Measurements from ENCODE around the gene ALDOC. TPM values are rescaled to one million over a fixed set of nuclear protein-coding genes. Genes with fewer than 3 reads are reported as not detected.

The ALDOC gene
- total RNA-seq, 1 donor from 2014 or later, result 38.6 TPM

GRCh38 chr17:28527859-28528258 lies 48.8 kb downstream of the ALDOC start:
- H3K4me2 ChIP-seq, result no peak overlapping the region
- Mint-ChIP-seq H3K36me3 (no peaks in the 10 kb centered on the region), H3K4me1 (peaks cover 40% of the 10 kb centered on the region), H3K27me3 (ENCODE audit: insufficient read depth, low read depth) (peaks cover 10% of the 10 kb centered on the region), H3K27ac (no peak overlapping the region), H3K4me3 (no peak overlapping the region), H3K9me3 (no peaks in the 10 kb centered on the region)
- H3K9ac ChIP-seq, result no peak overlapping the region
- H3K79me2 ChIP-seq (ENCODE audit: low read depth), result no peaks in the 10 kb centered on the region
- no peak for DNase-seq (ENCODE audit: low spot score)
- H3K27ac ChIP-seq, result no peak overlapping the region
- TF ChIP-seq EZH2phosphoT487 (IDR thresholded peaks at IDR 0.05), result no peak
- TF ChIP-seq EZH2 (IDR thresholded peaks at IDR 0.05), result no peak
- TF ChIP-seq CTCF (IDR thresholded peaks at IDR 0.05), result no peak
- no peaks in the 10 kb centered on the region for H4K20me1 ChIP-seq (ENCODE audit: low read depth)
- H3K36me3 ChIP-seq, result no peaks in the 10 kb centered on the region
- H3F3A ChIP-seq (ENCODE audit: low read depth), result no peaks in the 10 kb centered on the region
- no peak overlapping the region for H3K4me3 ChIP-seq
- no peaks in the 10 kb centered on the region for H3K27me3 ChIP-seq
- no peaks in the 10 kb centered on the region for H3K9me3 ChIP-seq (ENCODE audit: low read depth)
- H2AFZ ChIP-seq (replicated peaks), result no peak overlapping the region
- no peaks in the 10 kb centered on the region for H3K4me1 ChIP-seq

GRCh38 chr17:28527181-28527681 lies 49.5 kb downstream of the ALDOC start:
- H3K27me3 ChIP-seq, result no peaks in the 10 kb centered on the region
- H3K4me3 Mint-ChIP-seq, result peak overlapping the region; percentile 14
- peak overlapping the region; percentile 62 for H3K27ac Mint-ChIP-seq
- H3K36me3 ChIP-seq, result no peaks in the 10 kb centered on the region
- H3K36me3 Mint-ChIP-seq, result no peaks in the 10 kb centered on the region
- no peak overlapping the region for H2AFZ ChIP-seq (replicated peaks)
- no peak for TF ChIP-seq EZH2phosphoT487 (IDR thresholded peaks at IDR 0.05)
- no peak for TF ChIP-seq EZH2 (IDR thresholded peaks at IDR 0.05)
- no peak for TF ChIP-seq CTCF (IDR thresholded peaks at IDR 0.05)
- no peaks in the 10 kb centered on the region for H3F3A ChIP-seq (ENCODE audit: low read depth)
- peaks cover 42% of the 10 kb centered on the region for H3K4me1 Mint-ChIP-seq
- no peaks in the 10 kb centered on the region for H3K9me3 ChIP-seq (ENCODE audit: low read depth)
- no peaks in the 10 kb centered on the region for H4K20me1 ChIP-seq (ENCODE audit: low read depth)
- no peaks in the 10 kb centered on the region for H3K79me2 ChIP-seq (ENCODE audit: low read depth)
- no peak for DNase-seq (ENCODE audit: low spot score)
- no peak overlapping the region for H3K27ac ChIP-seq
- no peak overlapping the region for H3K4me2 ChIP-seq
- no peaks in the 10 kb centered on the region for H3K4me1 ChIP-seq
- no peak overlapping the region for H3K9ac ChIP-seq
- no peaks in the 10 kb centered on the region for H3K9me3 Mint-ChIP-seq
- peaks cover 8% of the 10 kb centered on the region for H3K27me3 Mint-ChIP-seq (ENCODE audit: insufficient read depth, low read depth)
- no peak overlapping the region for H3K4me3 ChIP-seq

- TF ChIP-seq CTCF (IDR thresholded peaks at IDR 0.05) (no peak), EZH2 (IDR thresholded peaks at IDR 0.05) (no peak), EZH2phosphoT487 (IDR thresholded peaks at IDR 0.05) (no peak)
- peaks cover 7% of the 10 kb centered on the region for H3K4me1 ChIP-seq
- H3K79me2 ChIP-seq (ENCODE audit: low read depth), result no peaks in the 10 kb centered on the region
- H3K27ac ChIP-seq, result no peak overlapping the region
- no peak overlapping the region for H2AFZ ChIP-seq (replicated peaks)
- H3K4me2 ChIP-seq, result no peak overlapping the region
- H3K9me3 ChIP-seq (ENCODE audit: low read depth), result no peaks in the 10 kb centered on the region
- no peaks in the 10 kb centered on the region for H4K20me1 ChIP-seq (ENCODE audit: low read depth)
- no peaks in the 10 kb centered on the region for H3F3A ChIP-seq (ENCODE audit: low read depth)
- no peaks in the 10 kb centered on the region for H3K27me3 ChIP-seq
- DNase-seq (ENCODE audit: low spot score), result no peak
- Mint-ChIP-seq H3K9me3 (no peaks in the 10 kb centered on the region), H3K27me3 (ENCODE audit: insufficient read depth, low read depth) (peaks cover 10% of the 10 kb centered on the region), H3K4me1 (peaks cover 37% of the 10 kb centered on the region), H3K27ac (no peak overlapping the region), H3K4me3 (no peak overlapping the region), H3K36me3 (no peaks in the 10 kb centered on the region)
- no peak overlapping the region for H3K9ac ChIP-seq
- no peaks in the 10 kb centered on the region for H3K36me3 ChIP-seq
- H3K4me3 ChIP-seq, result no peak overlapping the region
Observed at GRCh38 chr17:28526381-28526780, 50.3 kb downstream of the ALDOC start.
